Measurements from ENCODE around the gene CFAP221.

The CFAP221 gene

DNA sequence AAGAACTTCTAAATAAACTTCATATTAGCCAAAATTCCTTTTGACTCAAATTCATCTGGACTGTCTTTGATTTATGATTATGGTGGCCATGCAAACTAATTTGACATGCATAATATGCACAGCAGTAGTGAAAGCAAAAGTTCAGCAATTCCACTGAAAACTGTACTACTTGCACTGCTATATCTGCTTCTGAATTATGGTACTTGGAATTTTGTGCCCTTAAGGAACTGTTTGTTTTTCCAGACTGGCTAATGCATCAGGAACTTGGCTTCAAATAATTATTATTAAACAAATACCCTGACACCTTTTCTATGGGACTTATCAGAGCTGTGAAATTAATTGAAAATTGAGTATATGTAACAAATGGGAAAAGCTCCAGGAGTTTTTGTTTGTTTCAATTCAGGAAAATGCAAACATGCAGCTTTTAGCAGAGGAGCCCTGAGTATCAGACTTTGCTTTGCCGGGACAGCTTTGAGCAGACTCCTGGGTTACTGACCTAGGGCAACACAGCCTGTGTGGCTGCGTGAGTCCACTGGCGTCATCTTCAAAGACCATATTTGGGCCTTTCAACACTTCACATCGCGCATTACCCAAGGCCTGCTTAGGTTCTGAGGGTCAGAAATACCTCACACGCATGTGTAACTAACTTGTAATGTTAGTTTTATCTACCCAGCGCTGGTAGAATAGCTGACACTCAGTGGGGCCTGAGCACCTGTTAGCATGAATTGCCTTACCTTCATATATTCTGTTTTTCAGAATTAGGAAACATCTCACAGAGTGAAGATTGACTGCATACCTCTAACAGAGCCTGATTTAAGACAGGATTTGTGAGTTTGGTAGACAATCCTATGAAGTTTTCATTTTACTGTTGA lies 35.4 kb downstream of the CFAP221 start:
- DNase-seq, result no peak
- in situ Hi-C loops (cut with HindIII; ENCODE audit: low pct_ligation_motif_present, low sequenced_read_pairs), result no loop called here
- H3K27ac ChIP-seq, result no peak overlapping the region

DNA sequence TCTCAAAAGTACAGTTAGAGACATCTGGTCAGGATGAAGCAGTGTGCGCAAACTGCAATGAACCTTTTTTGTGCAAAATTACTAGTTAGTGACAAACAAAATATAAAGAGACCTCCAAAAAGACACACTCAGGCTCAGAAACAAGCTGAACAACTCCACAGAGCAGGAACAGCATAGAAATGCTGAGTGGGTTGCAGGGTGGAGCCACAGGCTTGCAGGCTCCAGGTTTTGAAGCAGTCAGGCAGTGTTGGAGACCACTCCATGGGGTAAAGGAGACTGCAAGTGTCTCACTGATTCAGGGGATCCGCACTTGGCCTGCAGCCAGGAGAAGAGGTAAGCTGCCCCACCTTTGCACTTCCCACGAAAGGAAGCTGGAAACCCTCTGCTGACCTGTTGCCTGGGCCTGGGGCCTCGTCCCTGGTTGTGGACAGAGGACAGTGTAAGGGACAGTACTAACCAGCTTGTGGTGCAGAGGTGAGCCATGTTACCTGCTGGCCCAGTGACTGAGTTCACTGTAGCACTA lies 36.4 kb downstream of the CFAP221 start:
- no peaks in the 10 kb centered on the region for H3K36me3 ChIP-seq (replicated peaks)
- no peak for DNase-seq

More for the DNA sequence above, 35.4 kb downstream of the CFAP221 start:
- H3K27me3 ChIP-seq (replicated peaks), result no peaks in the 10 kb centered on the region
- H3K36me3 ChIP-seq (replicated peaks), result no peaks in the 10 kb centered on the region
- TF ChIP-seq, protein P1, sequence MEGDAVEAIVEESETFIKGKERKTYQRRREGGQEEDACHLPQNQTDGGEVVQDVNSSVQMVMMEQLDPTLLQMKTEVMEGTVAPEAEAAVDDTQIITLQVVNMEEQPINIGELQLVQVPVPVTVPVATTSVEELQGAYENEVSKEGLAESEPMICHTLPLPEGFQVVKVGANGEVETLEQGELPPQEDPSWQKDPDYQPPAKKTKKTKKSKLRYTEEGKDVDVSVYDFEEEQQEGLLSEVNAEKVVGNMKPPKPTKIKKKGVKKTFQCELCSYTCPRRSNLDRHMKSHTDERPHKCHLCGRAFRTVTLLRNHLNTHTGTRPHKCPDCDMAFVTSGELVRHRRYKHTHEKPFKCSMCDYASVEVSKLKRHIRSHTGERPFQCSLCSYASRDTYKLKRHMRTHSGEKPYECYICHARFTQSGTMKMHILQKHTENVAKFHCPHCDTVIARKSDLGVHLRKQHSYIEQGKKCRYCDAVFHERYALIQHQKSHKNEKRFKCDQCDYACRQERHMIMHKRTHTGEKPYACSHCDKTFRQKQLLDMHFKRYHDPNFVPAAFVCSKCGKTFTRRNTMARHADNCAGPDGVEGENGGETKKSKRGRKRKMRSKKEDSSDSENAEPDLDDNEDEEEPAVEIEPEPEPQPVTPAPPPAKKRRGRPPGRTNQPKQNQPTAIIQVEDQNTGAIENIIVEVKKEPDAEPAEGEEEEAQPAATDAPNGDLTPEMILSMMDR (IDR thresholded peaks at IDR 0.05; ENCODE audit: low read depth, low read length, missing control alignments), result no peak
- H3K4me3 ChIP-seq (ENCODE audit: low read depth, low read length), result no peak overlapping the region

DNA sequence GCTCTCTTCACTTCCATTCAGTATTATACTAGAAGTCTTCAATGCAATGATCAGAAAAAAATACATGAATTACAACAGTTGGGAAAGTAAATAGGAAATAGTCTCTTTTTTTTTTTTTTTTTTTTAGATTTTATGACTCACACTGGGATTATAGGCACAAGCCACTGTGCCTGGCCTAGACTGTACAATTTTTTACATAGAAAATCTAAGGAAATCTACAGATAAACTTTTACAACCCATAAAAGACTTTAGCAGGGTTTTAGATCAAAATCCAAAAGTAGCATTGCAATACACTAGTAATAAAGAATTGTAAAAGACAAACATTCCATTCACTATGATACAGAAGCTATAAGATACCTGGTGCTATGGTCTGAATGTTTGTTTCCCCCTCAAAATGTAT lies 39.0 kb downstream of the CFAP221 start:
- Histone ChIP-seq H3K4me3 (ENCODE audit: low read depth, low read length) (no peak overlapping the region), H3K27me3 (replicated peaks) (no peaks in the 10 kb centered on the region), H3K27ac (no peak overlapping the region), H3K36me3 (replicated peaks) (no peaks in the 10 kb centered on the region)
- TF ChIP-seq, protein P1 (IDR thresholded peaks at IDR 0.05; ENCODE audit: low read depth, low read length, missing control alignments), result no peak
- in situ Hi-C loops (cut with HindIII; ENCODE audit: low pct_ligation_motif_present, low sequenced_read_pairs), result no loop called here
- no peak for DNase-seq

More for the DNA sequence above, 36.4 kb downstream of the CFAP221 start:
- H3K27ac ChIP-seq, result no peak overlapping the region
- no peaks in the 10 kb centered on the region for H3K27me3 ChIP-seq (replicated peaks)
- TF ChIP-seq, protein P1 (IDR thresholded peaks at IDR 0.05; ENCODE audit: low read depth, low read length, missing control alignments), result no peak
- in situ Hi-C loops (cut with HindIII; ENCODE audit: low pct_ligation_motif_present, low sequenced_read_pairs), result no loop called here
- no peak overlapping the region for H3K4me3 ChIP-seq (ENCODE audit: low read depth, low read length)

DNA sequence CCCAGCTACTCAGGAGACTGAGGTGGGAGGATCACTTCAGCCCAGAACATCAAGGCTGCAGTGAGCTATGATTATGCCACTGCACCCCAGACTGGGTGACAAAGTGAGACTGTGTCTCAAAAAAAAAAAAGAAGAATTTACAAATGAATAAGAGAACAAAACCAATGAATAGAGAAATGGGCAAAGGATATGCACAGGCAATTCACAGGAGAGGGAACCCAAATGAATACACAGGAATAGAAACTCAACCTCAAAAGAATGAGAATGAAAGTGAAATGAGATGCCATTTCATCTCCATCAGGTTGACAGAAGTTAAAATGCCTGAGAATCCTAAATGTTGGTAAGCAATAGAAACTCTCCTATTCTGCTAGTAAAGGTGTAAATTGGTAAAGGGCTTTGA lies 40.2 kb downstream of the CFAP221 start:
- Histone ChIP-seq H3K27ac (no peak overlapping the region), H3K36me3 (replicated peaks) (no peaks in the 10 kb centered on the region), H3K27me3 (replicated peaks) (no peaks in the 10 kb centered on the region), H3K4me3 (ENCODE audit: low read depth, low read length) (no peak overlapping the region)
- in situ Hi-C loops (cut with HindIII; ENCODE audit: low pct_ligation_motif_present, low sequenced_read_pairs), result no loop called here
- DNase-seq, result no peak
- TF ChIP-seq, protein P1 (IDR thresholded peaks at IDR 0.05; ENCODE audit: low read depth, low read length, missing control alignments), result no peak

DNA sequence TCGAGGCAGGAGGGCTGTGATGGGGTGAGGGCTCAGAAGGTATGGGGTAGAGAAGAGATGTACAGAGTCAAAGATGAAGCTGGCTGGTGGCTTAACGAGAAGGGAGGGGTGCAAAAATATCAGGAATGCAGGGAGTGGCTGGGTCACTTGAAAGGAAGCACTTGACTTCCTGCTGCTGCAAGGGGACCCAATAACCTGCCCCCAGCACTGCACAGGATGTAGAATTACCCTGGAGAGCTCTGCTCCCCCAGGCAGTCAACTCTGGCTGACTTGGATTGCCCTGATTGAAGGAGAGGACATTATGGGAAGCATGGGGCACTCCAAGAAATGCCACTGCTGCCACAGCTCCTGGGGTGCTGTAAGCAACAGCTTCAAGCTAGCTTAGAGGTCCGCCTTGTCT lies 41.8 kb downstream of the CFAP221 start:
- H3K27ac ChIP-seq, result no peak overlapping the region
- TF ChIP-seq, protein P1 (IDR thresholded peaks at IDR 0.05; ENCODE audit: low read depth, low read length, missing control alignments), result no peak
- no peaks in the 10 kb centered on the region for H3K36me3 ChIP-seq (replicated peaks)
- no peaks in the 10 kb centered on the region for H3K27me3 ChIP-seq (replicated peaks)
- in situ Hi-C loops (cut with HindIII; ENCODE audit: low pct_ligation_motif_present, low sequenced_read_pairs), result no loop called here
- H3K4me3 ChIP-seq (ENCODE audit: low read depth, low read length), result no peak overlapping the region
- no peak for DNase-seq

All from brain microvascular endothelial cell (primary cell).